Loucy (cell line): ENCODE data around the gene CRCP.

Source experiments
- H2AFZ ChIP-seq: fragments of 200-600 bp; sonication (generic); 2 replicates; pipeline ENCODE4 v1.6.0; 2016; ENCODE audit warnings: antibody characterized with exemption, mild to moderate bottlenecking, low read length, moderate library complexity
- H3F3A ChIP-seq: fragments of 200-600 bp; 2 replicates; pipeline ENCODE4 v1.6.0; 2016; ENCODE audit warnings: antibody characterized with exemption, low read depth, mild to moderate bottlenecking
- H3K27me3 ChIP-seq: fragments of 200-600 bp; sonication (generic); 2 replicates; pipeline ENCODE4 v1.6.1; 2014; ENCODE audit warnings: low read length, mild to moderate bottlenecking; ENCODE audit not compliant: insufficient read depth, poor library complexity, severe bottlenecking
- H3K36me3 ChIP-seq: fragments of 200-600 bp; sonication (generic); 2 replicates; pipeline ENCODE4 v1.6.1; 2016; ENCODE audit warnings: low read length; ENCODE audit not compliant: insufficient read depth
- H3K4me1 ChIP-seq: fragments of 200-600 bp; sonication (generic); 2 replicates; pipeline ENCODE4 v1.5.1; 2014; ENCODE audit warnings: low read length, mild to moderate bottlenecking; ENCODE audit not compliant: insufficient read depth, poor library complexity, severe bottlenecking
- H3K4me2 ChIP-seq: fragments of 200-600 bp; sonication (generic); 2 replicates; pipeline ENCODE4 v1.6.0; 2014; ENCODE audit warnings: antibody characterized with exemption, low read length, low read depth, mild to moderate bottlenecking; ENCODE audit not compliant: poor library complexity, severe bottlenecking
- H3K4me3 ChIP-seq: fragments of 200-600 bp; sonication (generic); 2 replicates; pipeline ENCODE4 v1.5.1; 2014; ENCODE audit warnings: low read length, mild to moderate bottlenecking, mixed read lengths; ENCODE audit not compliant: poor library complexity, severe bottlenecking
- H3K79me2 ChIP-seq: fragments of 200-600 bp; sonication (generic); 2 replicates; pipeline ENCODE4 v1.6.1; 2014; ENCODE audit warnings: low read length; ENCODE audit not compliant: insufficient read depth
- H3K9ac ChIP-seq: fragments of 200-600 bp; sonication (generic); 2 replicates; pipeline ENCODE4 v1.6.0; 2014; ENCODE audit warnings: mild to moderate bottlenecking, low read depth, low read length, moderate library complexity; ENCODE audit not compliant: poor library complexity, severe bottlenecking
- H3K9me2 ChIP-seq: fragments of 200-600 bp; sonication (generic); replicated peaks from 2 replicates; pipeline ENCODE4 v1.6.1; 2016; ENCODE audit warnings: low read depth, low read length, mixed read lengths
- H3K9me3 ChIP-seq: fragments of 200-600 bp; sonication (generic); 2 replicates; pipeline ENCODE4 v1.6.1; 2014; ENCODE audit warnings: mild to moderate bottlenecking, antibody characterized with exemption, low read length, low read depth; ENCODE audit not compliant: insufficient read depth
- H4K20me1 ChIP-seq: fragments of 200-600 bp; sonication (generic); 2 replicates; pipeline ENCODE4 v1.6.0; 2014; ENCODE audit warnings: antibody characterized with exemption, low read length, mild to moderate bottlenecking; ENCODE audit not compliant: insufficient read depth, poor library complexity, severe bottlenecking
- CTCF ChIP-seq: fragments of 200-600 bp; sonication (generic); conservative IDR thresholded peaks from 2 replicates; pipeline ENCODE4 v1.5.1; 2014; ENCODE audit warnings: mild to moderate bottlenecking, antibody characterized with exemption, low read length
- EZH2phosphoT487 ChIP-seq: fragments of 200-600 bp; IDR thresholded peaks from 2 replicates; pipeline ENCODE4 v1.6.1; 2018; ENCODE audit warnings: antibody characterized with exemption, mild to moderate bottlenecking, moderate library complexity, borderline replicate concordance

The CRCP gene

GRCh38 chr7:66164356-66164755 lies 49.7 kb downstream of the CRCP start:
- no peaks in the 10 kb centered on the region for H3K79me2 ChIP-seq
- no peak overlapping the region for H3K4me3 ChIP-seq
- TF ChIP-seq CTCF = no peak
- TF ChIP-seq EZH2phosphoT487 = no peak
- H3K36me3 ChIP-seq = no peaks in the 10 kb centered on the region
- H3K4me1 ChIP-seq = no peaks in the 10 kb centered on the region
- no peak overlapping the region for H2AFZ ChIP-seq
- H3F3A ChIP-seq = no peaks in the 10 kb centered on the region
- no peaks in the 10 kb centered on the region for H3K9me3 ChIP-seq
- no peak overlapping the region for H3K4me2 ChIP-seq
- no peaks in the 10 kb centered on the region for H3K9me2 ChIP-seq
- H3K27me3 ChIP-seq = no peaks in the 10 kb centered on the region
- no peaks in the 10 kb centered on the region for H4K20me1 ChIP-seq
- no peak overlapping the region for H3K9ac ChIP-seq

- H3K27me3 ChIP-seq = no peaks in the 10 kb centered on the region
- no peak overlapping the region for H3K4me3 ChIP-seq
- H3K4me2 ChIP-seq = no peak overlapping the region
- H3K9me3 ChIP-seq = no peaks in the 10 kb centered on the region
- H4K20me1 ChIP-seq = no peaks in the 10 kb centered on the region
- no peak overlapping the region for H2AFZ ChIP-seq
- no peaks in the 10 kb centered on the region for H3K79me2 ChIP-seq
- no peaks in the 10 kb centered on the region for H3K36me3 ChIP-seq
- H3K9me2 ChIP-seq = no peaks in the 10 kb centered on the region
- no peak overlapping the region for H3K9ac ChIP-seq
- TF ChIP-seq CTCF = no peak
- no peaks in the 10 kb centered on the region for H3K4me1 ChIP-seq
- H3F3A ChIP-seq = no peaks in the 10 kb centered on the region
Measured at GRCh38 chr7:66167773-66168387, 53.2 kb downstream of the CRCP start.

- no peaks in the 10 kb centered on the region for H4K20me1 ChIP-seq
- H2AFZ ChIP-seq = no peak overlapping the region
- H3K79me2 ChIP-seq = no peaks in the 10 kb centered on the region
- no peaks in the 10 kb centered on the region for H3K9me2 ChIP-seq
- H3K4me2 ChIP-seq = no peak overlapping the region
- H3K4me3 ChIP-seq = no peak overlapping the region
- no peaks in the 10 kb centered on the region for H3K36me3 ChIP-seq
- H3K9ac ChIP-seq = no peak overlapping the region
- no peak for TF ChIP-seq EZH2phosphoT487
- TF ChIP-seq CTCF = no peak
- H3K9me3 ChIP-seq = no peaks in the 10 kb centered on the region
- no peaks in the 10 kb centered on the region for H3K4me1 ChIP-seq
- no peaks in the 10 kb centered on the region for H3K27me3 ChIP-seq
- no peaks in the 10 kb centered on the region for H3F3A ChIP-seq
Measured at GRCh38 chr7:66169616-66170015, 55.0 kb downstream of the CRCP start.
